WTC11 (cell line): ENCODE measurements around the gene ZNF581.

ENCODE experiments used
- CTCF ChIP-seq: fragments of 200-600 bp; IDR thresholded peaks from 2 replicates; pipeline ENCODE4 v1.8.0; 2022; ENCODE audit warnings: antibody characterized with exemption
- HMGXB4 ChIP-seq: sonication (generic); formaldehyde crosslinking; IDR thresholded peaks from 2 replicates; pipeline ENCODE4 v1.8.1; 2023; ENCODE audit warnings: mild to moderate bottlenecking, moderate library complexity, missing genetic modification reagents
- IRF1 ChIP-seq: sonication (generic); formaldehyde crosslinking; IDR thresholded peaks from 2 replicates; pipeline ENCODE4 v1.8.0; 2023; ENCODE audit warnings: missing genetic modification reagents

GRCh38 chr19:55650126-55650557, 6.7 kb downstream of the ZNF581 start:
- no peak for TF ChIP-seq CTCF
- TF ChIP-seq HMGXB4 = no peak
- TF ChIP-seq IRF1 (CRISPR knock-in tag) = no peak
